ENCODE results near the gene ASB15. TPM values are rescaled to one million over a fixed set of nuclear protein-coding genes. Genes with fewer than 3 reads are reported as not detected.

The ASB15 gene
- polyA plus RNA-seq, 2 of the 4 experiments (the other 2 are of a cell fraction), result not detected

DNA sequence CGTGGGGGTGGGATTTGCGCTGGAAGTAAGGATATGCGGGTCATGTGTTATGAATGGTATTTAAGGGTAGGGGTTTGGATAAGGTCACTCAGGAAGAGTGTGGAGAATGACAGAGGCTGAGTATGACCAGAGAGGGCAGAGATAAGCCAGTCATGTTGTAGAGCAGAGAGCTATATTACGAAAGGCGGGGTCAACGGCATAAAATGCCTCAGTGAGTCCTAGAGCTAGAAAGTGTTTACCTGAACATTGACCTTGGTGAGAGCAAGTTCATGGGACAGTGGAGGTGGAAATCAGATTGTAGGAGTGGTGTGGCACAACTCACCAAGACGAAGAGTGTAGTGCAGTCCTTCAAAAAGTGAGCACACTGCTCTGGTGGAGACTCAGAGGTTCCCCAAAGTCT, 67.9 kb downstream of the ASB15 start:
- CTCF ChIA-PET, result interaction anchor here (0.7 to 1.9 kb wide), 3 partner anchors 10 to 196 kb away, joined by 3 to 5 read pairs (median 5); no protein-coding TSS in a partner anchor
- POLR2A ChIA-PET, result no interaction called here
- TF ChIP-seq ZNF302 (CRISPR knock-in tag; IDR thresholded peaks at IDR 0.05) (no peak), FOSL2 (IDR thresholded peaks at IDR 0.05) (no peak), FOSL2 (CRISPR knock-in tag; IDR thresholded peaks at IDR 0.05) (no peak), MAX (IDR thresholded peaks at IDR 0.05) (no peak), CBX8 (IDR thresholded peaks at IDR 0.05) (no peak), JUNB (IDR thresholded peaks at IDR 0.05) (no peak), HOXA7 (CRISPR knock-in tag; IDR thresholded peaks at IDR 0.05) (no peak), JUN (IDR thresholded peaks at IDR 0.05) (no peak), HOXB5 (CRISPR knock-in tag; IDR thresholded peaks at IDR 0.05) (no peak), TFCP2L1 (CRISPR knock-in tag; IDR thresholded peaks at IDR 0.05) (no peak), MAFK (IDR thresholded peaks at IDR 0.05; ENCODE audit: partially characterized antibody) (no peak), ZC3H11A (IDR thresholded peaks at IDR 0.05) (no peak), ZFP36 (IDR thresholded peaks at IDR 0.05; ENCODE audit: borderline replicate concordance, partially characterized antibody) (no peak), BCL3 (IDR thresholded peaks at IDR 0.05) (no peak), POLR2AphosphoS2 (conservative IDR thresholded peaks at IDR 0.05; ENCODE audit: low read length) (no peak), HES2 (IDR thresholded peaks at IDR 0.05) (no peak), ZSCAN20 (CRISPR knock-in tag; IDR thresholded peaks at IDR 0.05) (no peak), CHD4 (IDR thresholded peaks at IDR 0.05; ENCODE audit: borderline replicate concordance) (no peak)
- TF ChIP-seq, protein P1, sequence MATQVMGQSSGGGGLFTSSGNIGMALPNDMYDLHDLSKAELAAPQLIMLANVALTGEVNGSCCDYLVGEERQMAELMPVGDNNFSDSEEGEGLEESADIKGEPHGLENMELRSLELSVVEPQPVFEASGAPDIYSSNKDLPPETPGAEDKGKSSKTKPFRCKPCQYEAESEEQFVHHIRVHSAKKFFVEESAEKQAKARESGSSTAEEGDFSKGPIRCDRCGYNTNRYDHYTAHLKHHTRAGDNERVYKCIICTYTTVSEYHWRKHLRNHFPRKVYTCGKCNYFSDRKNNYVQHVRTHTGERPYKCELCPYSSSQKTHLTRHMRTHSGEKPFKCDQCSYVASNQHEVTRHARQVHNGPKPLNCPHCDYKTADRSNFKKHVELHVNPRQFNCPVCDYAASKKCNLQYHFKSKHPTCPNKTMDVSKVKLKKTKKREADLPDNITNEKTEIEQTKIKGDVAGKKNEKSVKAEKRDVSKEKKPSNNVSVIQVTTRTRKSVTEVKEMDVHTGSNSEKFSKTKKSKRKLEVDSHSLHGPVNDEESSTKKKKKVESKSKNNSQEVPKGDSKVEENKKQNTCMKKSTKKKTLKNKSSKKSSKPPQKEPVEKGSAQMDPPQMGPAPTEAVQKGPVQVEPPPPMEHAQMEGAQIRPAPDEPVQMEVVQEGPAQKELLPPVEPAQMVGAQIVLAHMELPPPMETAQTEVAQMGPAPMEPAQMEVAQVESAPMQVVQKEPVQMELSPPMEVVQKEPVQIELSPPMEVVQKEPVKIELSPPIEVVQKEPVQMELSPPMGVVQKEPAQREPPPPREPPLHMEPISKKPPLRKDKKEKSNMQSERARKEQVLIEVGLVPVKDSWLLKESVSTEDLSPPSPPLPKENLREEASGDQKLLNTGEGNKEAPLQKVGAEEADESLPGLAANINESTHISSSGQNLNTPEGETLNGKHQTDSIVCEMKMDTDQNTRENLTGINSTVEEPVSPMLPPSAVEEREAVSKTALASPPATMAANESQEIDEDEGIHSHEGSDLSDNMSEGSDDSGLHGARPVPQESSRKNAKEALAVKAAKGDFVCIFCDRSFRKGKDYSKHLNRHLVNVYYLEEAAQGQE (IDR thresholded peaks at IDR 0.05), result no peak
- TF ChIP-seq, protein P2, sequence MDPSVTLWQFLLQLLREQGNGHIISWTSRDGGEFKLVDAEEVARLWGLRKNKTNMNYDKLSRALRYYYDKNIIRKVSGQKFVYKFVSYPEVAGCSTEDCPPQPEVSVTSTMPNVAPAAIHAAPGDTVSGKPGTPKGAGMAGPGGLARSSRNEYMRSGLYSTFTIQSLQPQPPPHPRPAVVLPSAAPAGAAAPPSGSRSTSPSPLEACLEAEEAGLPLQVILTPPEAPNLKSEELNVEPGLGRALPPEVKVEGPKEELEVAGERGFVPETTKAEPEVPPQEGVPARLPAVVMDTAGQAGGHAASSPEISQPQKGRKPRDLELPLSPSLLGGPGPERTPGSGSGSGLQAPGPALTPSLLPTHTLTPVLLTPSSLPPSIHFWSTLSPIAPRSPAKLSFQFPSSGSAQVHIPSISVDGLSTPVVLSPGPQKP (IDR thresholded peaks at IDR 0.05; ENCODE audit: low read depth, low read length), result no peak
- Histone ChIP-seq H3K9me3 (no peaks in the 10 kb centered on the region), H3K4me2 (no peak overlapping the region), H3K27ac (no peak overlapping the region), H3K4me3 (no peak overlapping the region), H3K4me1 (no peaks in the 10 kb centered on the region; the same call in 2 of the 3 replicates)
- 75% methylated on average over 7 of the region's 7 CpGs for WGBS (ENCODE audit: missing lambda C conversion rate)
- DNase-seq (ENCODE audit: low read depth in 1 of 2, low spot score in 1 of 2), result no peak
- no peak for FAIRE-seq
- no peak for ATAC-seq

DNA sequence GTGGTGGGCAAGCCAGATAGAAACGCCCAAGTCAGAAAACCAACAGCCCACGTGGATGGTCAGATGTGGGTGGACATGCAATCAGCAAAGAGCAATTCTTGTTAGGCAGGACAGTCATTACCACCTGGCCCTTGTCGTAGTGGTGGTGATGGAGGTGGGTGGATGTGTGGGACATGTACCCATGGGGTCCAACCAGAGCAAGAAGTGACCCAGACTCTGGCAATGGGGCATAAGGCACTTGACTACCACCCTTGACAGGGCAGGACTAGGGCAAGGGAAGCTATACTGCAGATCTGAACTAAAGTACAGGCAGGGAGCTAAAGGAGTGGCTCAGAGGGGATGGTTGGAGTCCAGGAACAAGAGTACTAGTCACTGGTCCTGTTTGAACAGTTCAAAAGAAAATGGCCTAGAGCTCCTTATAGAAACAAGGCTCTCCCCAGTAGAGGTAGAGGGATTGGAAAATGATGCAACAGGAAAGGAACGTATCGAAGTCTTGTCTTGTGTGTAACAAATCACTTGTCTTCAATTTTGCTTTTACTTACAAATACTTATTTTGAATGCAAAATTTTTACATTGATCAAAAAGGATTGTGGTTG, 71.6 kb downstream of the ASB15 start:
- H3K4me3 ChIP-seq, result no peak overlapping the region
- CTCF ChIA-PET, result interaction anchor here (0.9 to 1.5 kb wide), 5 partner anchors 9 to 199 kb away, joined by 3 to 4 read pairs (median 3); no protein-coding TSS in a partner anchor
- POLR2A ChIA-PET, result no interaction called here
- no peak for TF ChIP-seq EP300 (IDR thresholded peaks at IDR 0.05)
- TF ChIP-seq EHF (CRISPR knock-in tag; IDR thresholded peaks at IDR 0.05), result no peak
- TF ChIP-seq BCL3 (IDR thresholded peaks at IDR 0.05), result no peak
- no peak for TF ChIP-seq ATOH8 (CRISPR knock-in tag; IDR thresholded peaks at IDR 0.05; ENCODE audit: low read depth)
- no peak for TF ChIP-seq E2F6 (IDR thresholded peaks at IDR 0.05; ENCODE audit: borderline replicate concordance, low read depth)
- TF ChIP-seq MAFK (IDR thresholded peaks at IDR 0.05; ENCODE audit: partially characterized antibody), result no peak
- TF ChIP-seq RARB (CRISPR knock-in tag; IDR thresholded peaks at IDR 0.05), result no peak
- TF ChIP-seq PHF8 (IDR thresholded peaks at IDR 0.05; ENCODE audit: borderline replicate concordance, low read depth), result no peak
- TF ChIP-seq KDM1A (IDR thresholded peaks at IDR 0.05; ENCODE audit: low read depth), result no peak
- TF ChIP-seq NR3C1 (IDR thresholded peaks at IDR 0.05), result no peak
- no peak for TF ChIP-seq ZFP36 (IDR thresholded peaks at IDR 0.05; ENCODE audit: borderline replicate concordance, partially characterized antibody)
- TF ChIP-seq NPAS2 (CRISPR knock-in tag; IDR thresholded peaks at IDR 0.05; ENCODE audit: borderline replicate concordance), result no peak

More for the DNA sequence above, 71.6 kb downstream of the ASB15 start:
- Histone ChIP-seq H3K4me1 (peaks cover 9% of the 10 kb centered on the region; the same call in 2 of the 3 replicates), H3K27ac (no peak overlapping the region), H3K4me2 (no peak overlapping the region), H3K9me3 (no peaks in the 10 kb centered on the region)
- 91% methylated on average over 5 of the region's 5 CpGs for WGBS (ENCODE audit: missing lambda C conversion rate)
- ATAC-seq, result 0 out of 6 replicates have a peak, but pooled peaks have one; percentile 15 to 24
- DNase-seq (ENCODE audit: low read depth in 1 of 2, low spot score in 1 of 2), result no peak
- FAIRE-seq, result no peak

Measured in A549 (cell line).